ENCODE measurements around the gene MSL1.

MSL1 gene

GRCh38 chr17:40100669-40101366, 21.0 kb upstream of the MSL1 start (continued):
- no peak for TF ChIP-seq ZNF560 (tag by site-specific recombination; IDR thresholded peaks at IDR 0.05; ENCODE audit: borderline replicate concordance)
- peak; percentile 88 for TF ChIP-seq ZBTB17 (tag by site-specific recombination; IDR thresholded peaks at IDR 0.05)
- peak; percentile 49; the same call in 1 of the 2 replicates for TF ChIP-seq ZNF692 (tag by site-specific recombination; IDR thresholded peaks at IDR 0.05)
- TF ChIP-seq ZNF518A (tag by site-specific recombination; conservative IDR thresholded peaks at IDR 0.05; ENCODE audit: low read depth), result no peak
- TF ChIP-seq ZBTB48 (tag by site-specific recombination; IDR thresholded peaks at IDR 0.05), result peak; percentile 94
- no peak; the same call in 1 of the 2 replicates for TF ChIP-seq CTCF (tag by site-specific recombination; IDR thresholded peaks at IDR 0.05)
- TF ChIP-seq ZNF214 (tag by site-specific recombination; IDR thresholded peaks at IDR 0.05; ENCODE audit: borderline replicate concordance), result no peak
- TF ChIP-seq ZFP69B (tag by site-specific recombination; IDR thresholded peaks at IDR 0.05), result 0 out of 2 replicates have a peak, but pooled peaks have one; percentile 37
- TF ChIP-seq ZNF16 (tag by site-specific recombination; IDR thresholded peaks at IDR 0.05; ENCODE audit: low read depth), result no peak
- no peak for TF ChIP-seq ZNF664 (tag by site-specific recombination; IDR thresholded peaks at IDR 0.05)
- TF ChIP-seq ZNF473 (tag by site-specific recombination; IDR thresholded peaks at IDR 0.05), result no peak
- TF ChIP-seq ZNF624 (tag by site-specific recombination; IDR thresholded peaks at IDR 0.05), result no peak
- peak; percentile 82 for TF ChIP-seq PRDM1 (tag by site-specific recombination; IDR thresholded peaks at IDR 0.05)
- 0 out of 2 replicates have a peak, but pooled peaks have one; percentile 22 for TF ChIP-seq ZNF280D (tag by site-specific recombination; IDR thresholded peaks at IDR 0.05)
- peak; percentile 95 for TF ChIP-seq ZNF76 (tag by site-specific recombination; IDR thresholded peaks at IDR 0.05; ENCODE audit: borderline replicate concordance, low read depth)
- no peak for TF ChIP-seq ZNF558 (tag by site-specific recombination; IDR thresholded peaks at IDR 0.05)
- TF ChIP-seq ZNF362 (tag by site-specific recombination; IDR thresholded peaks at IDR 0.05), result no peak
- 0 out of 2 replicates have a peak, but pooled peaks have one; percentile 2 for TF ChIP-seq ZBTB8A (tag by site-specific recombination; IDR thresholded peaks at IDR 0.05)
- TF ChIP-seq ZBTB11 (tag by site-specific recombination; conservative IDR thresholded peaks at IDR 0.05; ENCODE audit: low read depth), result peak; percentile 32; the same call in 1 of the 2 replicates
- peak; percentile 55 for TF ChIP-seq KLF8 (tag by site-specific recombination; IDR thresholded peaks at IDR 0.05)
- peak; percentile 94 for TF ChIP-seq ZNF341 (tag by site-specific recombination; IDR thresholded peaks at IDR 0.05; ENCODE audit: low read depth)
- peak; percentile 83 for TF ChIP-seq KLF9 (tag by site-specific recombination; IDR thresholded peaks at IDR 0.05; ENCODE audit: low read depth)
- TF ChIP-seq HOXA7 (CRISPR knock-in tag; IDR thresholded peaks at IDR 0.05; ENCODE audit: borderline replicate concordance), result no peak

Data from HEK293 (cell line).